ENCODE data around the gene DNER. TPM values are rescaled to one million over a fixed set of nuclear protein-coding genes. Genes with fewer than 3 reads are reported as not detected.

Gene DNER
- total and polyA plus RNA-seq, 4 donors, result 0.01 TPM; not detected in 3

DNA sequence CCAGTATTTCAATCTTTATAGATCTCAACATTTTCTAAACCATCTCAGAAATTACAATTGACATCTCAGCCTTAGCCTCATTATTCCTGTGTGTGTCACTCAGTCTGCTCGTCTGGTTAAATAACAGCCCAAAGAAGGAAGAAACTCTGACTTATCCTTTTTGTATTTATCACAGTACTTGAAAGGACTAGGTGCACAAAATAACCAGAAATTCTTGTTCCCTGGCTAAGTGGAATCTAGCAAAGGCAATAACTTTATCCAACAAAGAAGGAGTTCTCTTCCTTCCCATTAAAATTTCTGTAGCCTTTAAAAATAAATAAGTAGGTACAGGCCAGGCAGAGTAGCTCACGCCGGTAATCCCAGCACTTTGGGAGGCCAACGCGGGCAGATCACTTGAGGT is 303.4 kb downstream of the DNER start:
- WGBS, result 85% methylated on average over 5 of the region's 5 CpGs
- no peak overlapping the region for H3K27ac ChIP-seq (ENCODE audit: low read depth in 1 of 2, low read length in 2 of 2)

DNA sequence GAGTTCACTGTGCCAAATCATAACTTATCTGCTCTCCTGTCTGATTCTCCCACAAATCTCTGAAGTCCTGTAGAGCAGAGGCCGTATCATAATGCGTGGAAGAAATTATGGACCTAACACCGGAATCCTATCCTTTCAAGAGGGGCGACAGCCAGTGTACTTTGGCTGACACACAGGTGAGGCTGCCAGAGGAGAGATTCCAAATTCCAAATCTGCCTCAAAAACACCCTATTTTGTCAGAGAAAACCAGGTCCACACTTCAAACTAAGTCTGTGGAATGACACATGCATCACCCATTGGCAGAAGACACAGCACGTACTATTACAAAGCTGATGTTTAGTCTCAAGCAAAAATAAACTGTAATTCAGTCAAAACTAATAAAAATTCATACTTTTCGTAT is 304.1 kb downstream of the DNER start:
- H3K4me1 ChIP-seq (ENCODE audit: control insufficient read depth in 4 of 4, insufficient read depth in 4 of 4, low read length in 3 of 4), result no peaks in the 10 kb centered on the region
- no peaks in the 10 kb centered on the region for H3K36me3 ChIP-seq (ENCODE audit: control insufficient read depth in 4 of 4, insufficient read depth in 3 of 4, low read depth in 1 of 4, low read length in 3 of 4)
- peaks cover 0 to 5% (median 0%) of the 10 kb centered on the region in 4 donors for H3K27me3 ChIP-seq (ENCODE audit: control insufficient read depth in 4 of 4, insufficient read depth in 4 of 4, low read length in 3 of 4)
- H3K9me3 ChIP-seq (ENCODE audit: control insufficient read depth in 4 of 4, low read length in 3 of 4), result peaks cover 0 to 4% (median 2%) of the 10 kb centered on the region in 4 donors
- 59% methylated on average over 6 of the region's 6 CpGs for WGBS
- no peak overlapping the region for H3K4me3 ChIP-seq (ENCODE audit: low read depth in 1 of 3, low read length in 3 of 3)
- H3K27ac ChIP-seq (ENCODE audit: low read depth in 1 of 2, low read length in 2 of 2), result no peak overlapping the region
- no peak for DNase-seq (ENCODE audit: low spot score)
- no peak overlapping the region for H3K9ac ChIP-seq (ENCODE audit: low read depth in 1 of 2, low read length in 2 of 2)
- no peak for TF ChIP-seq RAD21 (IDR thresholded peaks at IDR 0.05)
- no peak for TF ChIP-seq NR2F2 (IDR thresholded peaks at IDR 0.05)
- TF ChIP-seq HNF4A (conservative IDR thresholded peaks at IDR 0.05), result no peak
- no peak for TF ChIP-seq FOXA2 (IDR thresholded peaks at IDR 0.05)
- TF ChIP-seq, protein P1, sequence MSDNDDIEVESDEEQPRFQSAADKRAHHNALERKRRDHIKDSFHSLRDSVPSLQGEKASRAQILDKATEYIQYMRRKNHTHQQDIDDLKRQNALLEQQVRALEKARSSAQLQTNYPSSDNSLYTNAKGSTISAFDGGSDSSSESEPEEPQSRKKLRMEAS (IDR thresholded peaks at IDR 0.05), result no peak
- no peak for TF ChIP-seq GABPA (IDR thresholded peaks at IDR 0.05 in 1 of 2, conservative IDR thresholded peaks at IDR 0.05 in 1 of 2)
- TF ChIP-seq, protein P2, sequence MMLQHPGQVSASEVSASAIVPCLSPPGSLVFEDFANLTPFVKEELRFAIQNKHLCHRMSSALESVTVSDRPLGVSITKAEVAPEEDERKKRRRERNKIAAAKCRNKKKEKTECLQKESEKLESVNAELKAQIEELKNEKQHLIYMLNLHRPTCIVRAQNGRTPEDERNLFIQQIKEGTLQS (IDR thresholded peaks at IDR 0.05), result no peak
- TF ChIP-seq, protein P3, sequence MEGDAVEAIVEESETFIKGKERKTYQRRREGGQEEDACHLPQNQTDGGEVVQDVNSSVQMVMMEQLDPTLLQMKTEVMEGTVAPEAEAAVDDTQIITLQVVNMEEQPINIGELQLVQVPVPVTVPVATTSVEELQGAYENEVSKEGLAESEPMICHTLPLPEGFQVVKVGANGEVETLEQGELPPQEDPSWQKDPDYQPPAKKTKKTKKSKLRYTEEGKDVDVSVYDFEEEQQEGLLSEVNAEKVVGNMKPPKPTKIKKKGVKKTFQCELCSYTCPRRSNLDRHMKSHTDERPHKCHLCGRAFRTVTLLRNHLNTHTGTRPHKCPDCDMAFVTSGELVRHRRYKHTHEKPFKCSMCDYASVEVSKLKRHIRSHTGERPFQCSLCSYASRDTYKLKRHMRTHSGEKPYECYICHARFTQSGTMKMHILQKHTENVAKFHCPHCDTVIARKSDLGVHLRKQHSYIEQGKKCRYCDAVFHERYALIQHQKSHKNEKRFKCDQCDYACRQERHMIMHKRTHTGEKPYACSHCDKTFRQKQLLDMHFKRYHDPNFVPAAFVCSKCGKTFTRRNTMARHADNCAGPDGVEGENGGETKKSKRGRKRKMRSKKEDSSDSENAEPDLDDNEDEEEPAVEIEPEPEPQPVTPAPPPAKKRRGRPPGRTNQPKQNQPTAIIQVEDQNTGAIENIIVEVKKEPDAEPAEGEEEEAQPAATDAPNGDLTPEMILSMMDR (IDR thresholded peaks at IDR 0.05; ENCODE audit: low read depth, low read length, missing input control), result no peak
- no peak for TF ChIP-seq JUND (IDR thresholded peaks at IDR 0.05)
- no peak for TF ChIP-seq EGR1 (IDR thresholded peaks at IDR 0.05; ENCODE audit: low read depth in 2 of 2)

More for the DNA sequence above, 303.4 kb downstream of the DNER start:
- no peaks in the 10 kb centered on the region for H3K36me3 ChIP-seq (ENCODE audit: control insufficient read depth in 4 of 4, insufficient read depth in 3 of 4, low read depth in 1 of 4, low read length in 3 of 4)
- TF ChIP-seq HNF4A (conservative IDR thresholded peaks at IDR 0.05) (no peak), HNF4G (IDR thresholded peaks at IDR 0.05) (no peak), JUND (IDR thresholded peaks at IDR 0.05) (no peak), RAD21 (IDR thresholded peaks at IDR 0.05) (no peak), TAF1 (conservative IDR thresholded peaks at IDR 0.05) (no peak), NR2F2 (IDR thresholded peaks at IDR 0.05) (no peak)
- TF ChIP-seq, protein P1 (IDR thresholded peaks at IDR 0.05), result no peak
- TF ChIP-seq, protein P4, sequence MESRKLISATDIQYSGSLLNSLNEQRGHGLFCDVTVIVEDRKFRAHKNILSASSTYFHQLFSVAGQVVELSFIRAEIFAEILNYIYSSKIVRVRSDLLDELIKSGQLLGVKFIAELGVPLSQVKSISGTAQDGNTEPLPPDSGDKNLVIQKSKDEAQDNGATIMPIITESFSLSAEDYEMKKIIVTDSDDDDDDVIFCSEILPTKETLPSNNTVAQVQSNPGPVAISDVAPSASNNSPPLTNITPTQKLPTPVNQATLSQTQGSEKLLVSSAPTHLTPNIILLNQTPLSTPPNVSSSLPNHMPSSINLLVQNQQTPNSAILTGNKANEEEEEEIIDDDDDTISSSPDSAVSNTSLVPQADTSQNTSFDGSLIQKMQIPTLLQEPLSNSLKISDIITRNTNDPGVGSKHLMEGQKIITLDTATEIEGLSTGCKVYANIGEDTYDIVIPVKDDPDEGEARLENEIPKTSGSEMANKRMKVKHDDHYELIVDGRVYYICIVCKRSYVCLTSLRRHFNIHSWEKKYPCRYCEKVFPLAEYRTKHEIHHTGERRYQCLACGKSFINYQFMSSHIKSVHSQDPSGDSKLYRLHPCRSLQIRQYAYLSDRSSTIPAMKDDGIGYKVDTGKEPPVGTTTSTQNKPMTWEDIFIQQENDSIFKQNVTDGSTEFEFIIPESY (IDR thresholded peaks at IDR 0.05), result no peak
- TF ChIP-seq, protein P5, sequence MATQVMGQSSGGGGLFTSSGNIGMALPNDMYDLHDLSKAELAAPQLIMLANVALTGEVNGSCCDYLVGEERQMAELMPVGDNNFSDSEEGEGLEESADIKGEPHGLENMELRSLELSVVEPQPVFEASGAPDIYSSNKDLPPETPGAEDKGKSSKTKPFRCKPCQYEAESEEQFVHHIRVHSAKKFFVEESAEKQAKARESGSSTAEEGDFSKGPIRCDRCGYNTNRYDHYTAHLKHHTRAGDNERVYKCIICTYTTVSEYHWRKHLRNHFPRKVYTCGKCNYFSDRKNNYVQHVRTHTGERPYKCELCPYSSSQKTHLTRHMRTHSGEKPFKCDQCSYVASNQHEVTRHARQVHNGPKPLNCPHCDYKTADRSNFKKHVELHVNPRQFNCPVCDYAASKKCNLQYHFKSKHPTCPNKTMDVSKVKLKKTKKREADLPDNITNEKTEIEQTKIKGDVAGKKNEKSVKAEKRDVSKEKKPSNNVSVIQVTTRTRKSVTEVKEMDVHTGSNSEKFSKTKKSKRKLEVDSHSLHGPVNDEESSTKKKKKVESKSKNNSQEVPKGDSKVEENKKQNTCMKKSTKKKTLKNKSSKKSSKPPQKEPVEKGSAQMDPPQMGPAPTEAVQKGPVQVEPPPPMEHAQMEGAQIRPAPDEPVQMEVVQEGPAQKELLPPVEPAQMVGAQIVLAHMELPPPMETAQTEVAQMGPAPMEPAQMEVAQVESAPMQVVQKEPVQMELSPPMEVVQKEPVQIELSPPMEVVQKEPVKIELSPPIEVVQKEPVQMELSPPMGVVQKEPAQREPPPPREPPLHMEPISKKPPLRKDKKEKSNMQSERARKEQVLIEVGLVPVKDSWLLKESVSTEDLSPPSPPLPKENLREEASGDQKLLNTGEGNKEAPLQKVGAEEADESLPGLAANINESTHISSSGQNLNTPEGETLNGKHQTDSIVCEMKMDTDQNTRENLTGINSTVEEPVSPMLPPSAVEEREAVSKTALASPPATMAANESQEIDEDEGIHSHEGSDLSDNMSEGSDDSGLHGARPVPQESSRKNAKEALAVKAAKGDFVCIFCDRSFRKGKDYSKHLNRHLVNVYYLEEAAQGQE (IDR thresholded peaks at IDR 0.05), result no peak
- TF ChIP-seq, protein P3 (IDR thresholded peaks at IDR 0.05; ENCODE audit: low read depth, low read length, missing input control), result no peak
- H3K4me1 ChIP-seq (ENCODE audit: control insufficient read depth in 4 of 4, insufficient read depth in 4 of 4, low read length in 3 of 4), result no peaks in the 10 kb centered on the region
- H3K9me3 ChIP-seq (ENCODE audit: control insufficient read depth in 4 of 4, low read length in 3 of 4), result peaks cover 0 to 4% (median 2%) of the 10 kb centered on the region in 4 donors
- DNase-seq (ENCODE audit: low spot score), result no peak
- peaks cover 0 to 5% (median 0%) of the 10 kb centered on the region in 4 donors for H3K27me3 ChIP-seq (ENCODE audit: control insufficient read depth in 4 of 4, insufficient read depth in 4 of 4, low read length in 3 of 4)
- H3K9ac ChIP-seq (ENCODE audit: low read depth in 1 of 2, low read length in 2 of 2), result no peak overlapping the region
- no peak overlapping the region for H3K4me3 ChIP-seq (ENCODE audit: low read depth in 1 of 3, low read length in 3 of 3)
